Common myeloid progenitor, CD34-positive (primary cell): Measurements from ENCODE around the gene FGF18.

Experiments
- CTCF ChIA-PET: fragments of 350-600 bp; sonication (Branson Sonifier 250); formaldehyde crosslinking; loops from one replicate; lab custom pipeline; 2021; ENCODE audit warnings: antibody characterized with exemption; lab: Charles Lee
- POLR2A ChIA-PET: fragments of 350-600 bp; sonication (Branson Sonifier 250); formaldehyde crosslinking; loops from one replicate; lab custom pipeline; 2021; ENCODE audit warnings: antibody characterized with exemption; lab: Charles Lee
- DNase-seq, 3 donors: peaks; one replicate each; pipeline versions ENCODE4 v3.0.0 to v3.0.0-alpha.2; 2013
- H3K27ac ChIP-seq, 2 experiments: 1 replicate in 1 of 2; 2 replicates in 1 of 2; pipeline ENCODE4 v1.7.0; 2013; ENCODE audit warnings: inconsistent platforms in 2 of 2, low read length in 2 of 2, mild to moderate bottlenecking in 2 of 2, low read depth in 1 of 2, moderate library complexity in 1 of 2; ENCODE audit not compliant: severe bottlenecking in 2 of 2, insufficient read depth in 1 of 2, poor library complexity in 1 of 2
- H3K27me3 ChIP-seq, 5 experiments: replicated peaks in 2 of 5; 1 replicate in 3 of 5; 2 replicates in 2 of 5; pipeline versions ENCODE4 v1.6.1 to v1.7.0; 2013; ENCODE audit warnings: low read length in 4 of 5, mild to moderate bottlenecking in 2 of 5, moderate library complexity in 2 of 5, inconsistent platforms in 1 of 5; ENCODE audit not compliant: insufficient read depth in 5 of 5, control insufficient read depth in 4 of 5
- H3K36me3 ChIP-seq, 4 experiments: 1 replicate in 2 of 4; 2 replicates in 2 of 4; pipeline versions ENCODE4 v1.6.1 to v1.7.0; 2013; ENCODE audit warnings: low read length in 3 of 4, control low read depth in 1 of 4, mild to moderate bottlenecking in 1 of 4; ENCODE audit not compliant: control insufficient read depth in 4 of 4, insufficient read depth in 4 of 4
- H3K4me1 ChIP-seq, 4 experiments: 1 replicate in 3 of 4; 2 replicates in 1 of 4; pipeline versions ENCODE4 v1.6.1 to v1.7.1; 2013; ENCODE audit warnings: low read length in 3 of 4, mild to moderate bottlenecking in 3 of 4, control low read depth in 1 of 4, inconsistent platforms in 1 of 4, moderate library complexity in 1 of 4; ENCODE audit not compliant: control insufficient read depth in 4 of 4, insufficient read depth in 4 of 4; ENCODE audit errors: control extremely low read depth in 1 of 4
- H3K4me3 ChIP-seq, 7 experiments: 1 replicate in 4 of 7; 2 replicates in 3 of 7; pipeline versions ENCODE4 v1.5.1 to v1.7.0; 2013; ENCODE audit warnings: mild to moderate bottlenecking in 7 of 7, low read length in 6 of 7, moderate library complexity in 6 of 7, inconsistent platforms in 2 of 7, low read depth in 2 of 7, control low read depth in 1 of 7; ENCODE audit not compliant: insufficient read depth in 4 of 7, control insufficient read depth in 1 of 7; ENCODE audit errors: extremely low read depth in 1 of 7
- H3K9me3 ChIP-seq, 5 experiments: 1 replicate in 4 of 5; 2 replicates in 1 of 5; pipeline versions ENCODE4 v1.6.1 to v1.7.1; 2013; ENCODE audit warnings: low read length in 4 of 5, mild to moderate bottlenecking in 2 of 5, inconsistent platforms in 1 of 5, low read depth in 1 of 5, moderate library complexity in 1 of 5; ENCODE audit not compliant: control insufficient read depth in 4 of 5, insufficient read depth in 2 of 5; ENCODE audit errors: control extremely low read depth in 1 of 5
- WGBS: methylation state at CpG from one replicate; pipeline ENCODE4 v1.1.5; 2013; ENCODE audit not compliant: insufficient coverage; 5-methylcytosine and 5-hydroxymethylcytosine counted together

FGF18 gene

DNA sequence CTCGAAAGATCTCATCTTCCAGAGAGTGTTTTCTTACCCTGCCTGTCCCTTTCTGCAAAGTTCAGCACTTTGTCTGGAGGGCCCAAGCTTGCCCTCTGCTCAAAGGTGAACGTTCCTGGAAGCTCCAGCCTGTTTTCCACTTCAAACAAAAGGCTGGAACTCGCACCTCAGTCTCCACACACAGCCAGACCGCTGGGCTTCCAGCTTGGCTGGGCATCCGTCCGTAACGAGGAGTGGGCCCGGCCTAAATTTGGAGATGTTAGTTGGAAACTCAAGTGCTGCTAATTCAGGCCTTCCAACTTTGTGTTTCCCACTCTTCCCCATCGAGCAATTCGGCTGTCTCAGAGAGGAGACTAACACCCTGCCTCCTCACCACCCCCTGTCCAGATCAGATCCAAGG lies 35.1 kb downstream of the FGF18 start:
- ChIA-PET CTCF (interaction anchor here (1.3 kb wide), 1 partner anchor 11 kb away, joined by 4 read pairs; no protein-coding TSS in a partner anchor), POLR2A (interaction anchor here (0.6 kb wide), 1 partner anchor 17 kb away, joined by 3 read pairs; no protein-coding TSS in a partner anchor)
- WGBS = 97% methylated on average over 9 of the region's 10 CpGs
- no peaks in the 10 kb centered on the region for H3K36me3 ChIP-seq
- no peaks in the 10 kb centered on the region for H3K9me3 ChIP-seq
- peaks cover 0 to 10% (median 8%) of the 10 kb centered on the region in 4 experiments for H3K4me1 ChIP-seq
- H3K27me3 ChIP-seq = peaks cover 0 to 19% (median 3%) of the 10 kb centered on the region in 5 experiments
- H3K4me3 ChIP-seq = no peak overlapping the region
- H3K27ac ChIP-seq = no peak overlapping the region
- DNase-seq = no peak

DNA sequence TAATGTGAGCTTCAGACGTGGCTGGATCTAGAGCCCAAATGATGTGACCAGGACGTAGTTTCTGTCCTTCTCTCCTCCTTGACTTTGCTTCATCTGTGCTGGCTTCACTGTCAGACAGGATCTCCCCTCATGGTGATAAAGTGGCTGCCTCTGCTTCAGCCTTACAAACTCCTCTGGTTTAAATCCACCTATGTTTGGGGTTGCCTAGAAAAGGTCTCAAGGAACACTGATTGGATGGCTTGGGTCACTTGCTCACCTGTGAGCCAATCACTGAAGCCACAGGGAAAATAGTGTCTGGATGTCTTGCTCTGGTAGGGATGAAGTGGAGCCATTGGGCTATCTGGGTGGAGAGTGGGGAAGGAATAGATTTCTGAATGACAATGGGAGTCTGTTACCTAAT lies 36.1 kb downstream of the FGF18 start:
- peaks cover 0 to 7% (median 6%) of the 10 kb centered on the region in 4 experiments for H3K4me1 ChIP-seq

DNA sequence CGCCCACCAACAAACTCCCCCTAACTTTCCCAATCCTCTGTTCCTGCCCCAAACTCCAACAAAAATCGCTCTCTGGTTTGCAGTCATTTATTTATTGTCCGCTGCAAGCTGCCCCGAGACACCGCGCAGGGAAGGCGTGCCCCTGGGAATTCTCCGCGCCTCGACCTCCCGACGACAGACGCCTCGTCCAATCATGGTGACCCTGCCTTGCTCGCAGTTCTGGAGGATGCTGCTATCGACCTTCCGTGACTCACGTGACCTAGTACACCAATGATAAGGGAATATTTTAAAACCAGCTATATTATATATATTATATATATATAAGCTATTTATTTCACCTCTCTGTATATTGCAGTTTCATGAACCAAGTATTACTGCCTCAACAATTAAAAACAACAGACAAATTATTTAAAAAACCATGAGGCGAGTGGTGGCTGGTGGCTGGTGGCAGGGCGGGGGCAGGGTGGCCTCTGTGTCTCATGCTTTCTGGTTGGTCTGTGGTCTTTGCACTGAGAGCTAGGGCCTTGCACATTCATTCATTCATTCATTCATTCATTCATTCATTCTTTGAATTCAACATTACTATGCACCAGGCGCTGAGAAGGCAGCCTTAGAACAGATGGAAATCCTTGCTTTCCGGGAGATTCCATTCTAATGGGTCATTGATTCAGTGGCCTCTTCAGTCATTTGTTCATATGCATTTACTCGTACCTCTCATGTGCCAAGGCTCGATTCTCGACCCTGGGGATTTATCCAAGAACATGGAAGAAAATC lies 37.9 kb downstream of the FGF18 start:
- CTCF ChIA-PET = interaction anchor here (0.9 to 1.6 kb wide), 2 partner anchors 10 to 14 kb away, joined by 3 to 4 read pairs; no protein-coding TSS in a partner anchor
- no peak overlapping the region for H3K27ac ChIP-seq
- no peaks in the 10 kb centered on the region for H3K4me1 ChIP-seq
- no peak overlapping the region for H3K4me3 ChIP-seq
- POLR2A ChIA-PET = no interaction called here
- peaks cover 0 to 13% (median 0%) of the 10 kb centered on the region in 5 experiments for H3K27me3 ChIP-seq
- no peaks in the 10 kb centered on the region for H3K9me3 ChIP-seq
- WGBS = 97% methylated on average over 18 of the region's 25 CpGs
- DNase-seq = no peak
- no peaks in the 10 kb centered on the region for H3K36me3 ChIP-seq

More for the DNA sequence above, 36.1 kb downstream of the FGF18 start:
- no peaks in the 10 kb centered on the region for H3K9me3 ChIP-seq
- no peak overlapping the region for H3K4me3 ChIP-seq
- no peaks in the 10 kb centered on the region for H3K36me3 ChIP-seq
- ChIA-PET POLR2A (no interaction called here), CTCF (interaction anchor here (1.3 kb wide), 1 partner anchor 10 kb away, joined by 4 read pairs; no protein-coding TSS in a partner anchor)
- peaks cover 0 to 17% (median 0%) of the 10 kb centered on the region in 5 experiments for H3K27me3 ChIP-seq
- no peak overlapping the region for H3K27ac ChIP-seq
- 100% methylated on average over 1 of the region's 2 CpGs for WGBS
- no peak for DNase-seq

DNA sequence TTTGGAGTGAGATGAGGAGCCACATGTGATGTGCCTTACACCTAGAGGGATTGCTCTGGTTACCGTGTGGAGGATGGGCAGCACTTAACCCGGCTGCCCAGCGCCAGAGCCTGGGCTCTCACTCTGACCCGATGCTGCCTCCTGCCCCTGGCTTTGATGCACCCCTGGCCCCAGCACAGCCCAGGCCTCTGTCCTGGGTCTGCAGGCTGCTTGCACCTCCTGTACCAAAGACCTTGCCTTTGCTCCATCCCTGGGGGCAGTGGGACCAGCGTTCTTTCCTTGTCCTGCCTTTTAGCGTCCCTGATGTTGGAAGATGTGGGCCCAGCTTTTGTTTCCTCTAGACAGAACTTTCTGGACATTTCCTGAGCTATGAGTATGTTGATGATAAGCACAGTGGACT lies 40.4 kb downstream of the FGF18 start:
- Histone ChIP-seq H3K4me3 (no peak overlapping the region), H3K27ac (no peak overlapping the region), H3K9me3 (no peaks in the 10 kb centered on the region), H3K27me3 (peaks cover 0 to 6% (median 0%) of the 10 kb centered on the region in 5 experiments), H3K4me1 (no peaks in the 10 kb centered on the region), H3K36me3 (no peaks in the 10 kb centered on the region)
- 87% methylated on average over 5 of the region's 6 CpGs for WGBS
- POLR2A ChIA-PET = no interaction called here
- DNase-seq = no peak
- CTCF ChIA-PET = no interaction called here

DNA sequence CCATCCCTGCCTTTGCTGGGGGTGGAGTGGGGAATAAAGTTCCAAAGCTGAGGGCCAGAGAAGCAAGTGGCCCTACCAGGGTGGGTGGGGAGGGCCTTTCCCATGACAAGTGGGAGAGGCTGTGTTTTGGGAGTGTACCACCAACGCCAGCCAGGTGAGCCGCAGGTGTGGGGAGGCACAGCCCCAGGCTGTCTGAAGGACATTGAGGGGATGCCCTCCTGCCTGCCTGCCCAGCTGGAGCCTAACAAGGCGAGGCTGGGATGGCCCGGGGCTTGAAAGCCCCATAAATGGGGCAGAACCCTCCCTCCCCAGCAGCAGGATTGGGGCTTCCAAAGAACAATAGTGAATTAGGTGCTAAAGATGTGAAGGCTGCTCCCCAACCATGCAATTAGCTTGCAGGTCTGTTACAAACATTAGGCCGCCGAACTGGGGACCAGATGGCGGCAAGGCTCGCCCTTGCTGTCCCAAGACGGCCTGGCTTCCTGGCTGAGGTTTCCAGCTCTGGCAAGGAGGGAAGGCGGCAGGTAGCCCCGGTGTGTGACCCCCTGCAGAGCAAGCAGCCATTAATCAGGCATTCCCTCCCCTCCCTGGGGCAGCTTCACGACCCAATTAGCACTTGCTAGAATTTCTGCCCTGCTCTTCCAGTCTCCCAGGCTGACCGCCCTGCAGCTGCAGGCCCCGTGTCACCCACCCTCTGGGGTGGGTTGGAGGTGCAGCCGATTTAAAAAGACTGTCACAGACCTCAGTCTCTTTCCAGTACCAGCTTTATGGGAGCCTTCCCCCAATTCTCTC lies 42.9 kb downstream of the FGF18 start:
- CTCF ChIA-PET = interaction anchor here (2.0 kb wide), 1 partner anchor 17 kb away, joined by 7 read pairs; no protein-coding TSS in a partner anchor
- POLR2A ChIA-PET = no interaction called here

DNA sequence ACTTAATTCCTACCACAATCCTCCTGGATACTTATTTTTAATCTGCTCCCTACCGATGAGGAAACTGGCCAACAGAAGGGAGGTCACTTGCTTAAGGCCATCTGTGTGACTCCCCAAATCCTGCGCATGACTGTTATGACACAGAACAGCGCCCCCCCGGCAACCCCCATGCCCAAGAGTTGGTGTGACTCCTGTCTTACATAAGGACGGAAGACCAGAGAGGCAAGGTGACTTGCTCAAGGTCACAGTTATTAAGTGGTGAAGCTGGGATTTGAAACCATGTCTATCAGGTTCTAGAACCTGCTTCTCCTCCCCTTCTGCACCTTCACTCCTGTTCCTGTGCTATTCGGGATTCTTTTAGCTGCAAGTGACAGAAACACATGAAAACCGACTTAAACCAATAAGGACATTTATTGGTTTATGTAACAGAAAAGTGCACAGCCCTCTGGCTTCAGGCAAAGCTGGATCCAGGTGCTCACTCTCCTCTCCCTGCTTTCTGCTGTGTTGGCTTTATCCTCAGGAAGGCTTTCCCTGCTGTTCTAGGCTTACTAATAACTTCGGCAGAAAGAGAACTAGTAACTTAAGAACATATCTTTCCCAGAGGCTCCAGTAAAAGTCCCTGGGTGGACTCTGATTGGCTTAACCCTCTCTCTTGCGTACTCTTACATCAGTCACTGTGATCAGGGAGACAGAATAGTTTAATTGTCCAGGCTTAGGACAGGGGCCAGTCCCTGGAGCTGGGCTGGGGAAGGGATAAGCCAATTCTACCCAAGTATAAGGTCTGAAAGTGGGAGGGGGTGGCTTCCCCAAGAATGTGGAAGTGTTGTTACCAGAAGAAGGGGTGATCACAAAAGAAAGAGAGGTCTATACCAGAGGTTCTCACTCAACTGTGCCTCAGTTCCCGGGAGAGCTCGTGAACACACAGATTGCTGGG lies 43.7 kb downstream of the FGF18 start:
- WGBS = 91% methylated on average over 9 of the region's 11 CpGs
- POLR2A ChIA-PET = no interaction called here
- Histone ChIP-seq H3K9me3 (no peaks in the 10 kb centered on the region), H3K4me1 (no peaks in the 10 kb centered on the region), H3K27me3 (peaks cover 0 to 4% (median 0%) of the 10 kb centered on the region in 5 experiments), H3K36me3 (no peaks in the 10 kb centered on the region), H3K4me3 (no peak overlapping the region), H3K27ac (no peak overlapping the region)
- CTCF ChIA-PET = interaction anchor here (0.7 to 2.0 kb wide), 2 partner anchors 16 to 44 kb away, joined by 3 to 7 read pairs; no protein-coding TSS in a partner anchor
- DNase-seq = no peak

More for the DNA sequence above, 42.9 kb downstream of the FGF18 start:
- Histone ChIP-seq H3K27me3 (peaks cover 0 to 4% (median 0%) of the 10 kb centered on the region in 5 experiments), H3K4me3 (no peak overlapping the region), H3K27ac (no peak overlapping the region), H3K4me1 (no peaks in the 10 kb centered on the region), H3K36me3 (no peaks in the 10 kb centered on the region), H3K9me3 (no peaks in the 10 kb centered on the region)
- 86% methylated on average over 14 of the region's 15 CpGs for WGBS
- no peak for DNase-seq
